ENCODE data around the gene ITGAD. TPM values are rescaled to one million over a fixed set of nuclear protein-coding genes. Genes with fewer than 3 reads are reported as not detected.

ITGAD gene
- total RNA-seq, 1 experiment from 2014 or later: not detected

DNA sequence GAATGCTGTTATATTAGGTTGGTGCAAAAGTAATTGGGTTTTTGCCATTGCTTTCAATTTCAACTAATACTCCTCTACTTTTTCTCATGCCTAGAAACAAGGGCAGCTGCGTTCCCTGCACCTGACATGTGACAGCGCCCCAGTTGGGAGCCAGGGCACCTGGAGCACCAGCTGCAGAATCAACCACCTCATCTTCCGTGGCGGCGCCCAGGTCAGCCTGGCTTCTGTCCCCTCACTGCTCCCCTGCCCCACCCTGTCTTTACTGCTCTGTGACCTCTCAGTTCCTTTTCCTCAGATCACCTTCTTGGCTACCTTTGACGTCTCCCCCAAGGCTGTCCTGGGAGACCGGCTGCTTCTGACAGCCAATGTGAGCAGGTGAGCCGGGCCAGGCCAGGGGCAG lies 16.4 kb upstream of the ITGAD start:
- no peak for TF ChIP-seq EZH2phosphoT487 (IDR thresholded peaks at IDR 0.05; ENCODE audit: borderline replicate concordance, low read length)
- TF ChIP-seq, protein P1, sequence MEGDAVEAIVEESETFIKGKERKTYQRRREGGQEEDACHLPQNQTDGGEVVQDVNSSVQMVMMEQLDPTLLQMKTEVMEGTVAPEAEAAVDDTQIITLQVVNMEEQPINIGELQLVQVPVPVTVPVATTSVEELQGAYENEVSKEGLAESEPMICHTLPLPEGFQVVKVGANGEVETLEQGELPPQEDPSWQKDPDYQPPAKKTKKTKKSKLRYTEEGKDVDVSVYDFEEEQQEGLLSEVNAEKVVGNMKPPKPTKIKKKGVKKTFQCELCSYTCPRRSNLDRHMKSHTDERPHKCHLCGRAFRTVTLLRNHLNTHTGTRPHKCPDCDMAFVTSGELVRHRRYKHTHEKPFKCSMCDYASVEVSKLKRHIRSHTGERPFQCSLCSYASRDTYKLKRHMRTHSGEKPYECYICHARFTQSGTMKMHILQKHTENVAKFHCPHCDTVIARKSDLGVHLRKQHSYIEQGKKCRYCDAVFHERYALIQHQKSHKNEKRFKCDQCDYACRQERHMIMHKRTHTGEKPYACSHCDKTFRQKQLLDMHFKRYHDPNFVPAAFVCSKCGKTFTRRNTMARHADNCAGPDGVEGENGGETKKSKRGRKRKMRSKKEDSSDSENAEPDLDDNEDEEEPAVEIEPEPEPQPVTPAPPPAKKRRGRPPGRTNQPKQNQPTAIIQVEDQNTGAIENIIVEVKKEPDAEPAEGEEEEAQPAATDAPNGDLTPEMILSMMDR (conservative IDR thresholded peaks at IDR 0.05; ENCODE audit: low read depth, low read length): no peak
- TF ChIP-seq EZH2 (IDR thresholded peaks at IDR 0.05; ENCODE audit: low read length, unreplicated experiment): no peak
- ChIA-PET POLR2A (ENCODE audit: unreplicated experiment) (no interaction called here), CTCF (no interaction called here)
- DNase-seq (no peak), ATAC-seq (no peak)
- BruUV-seq (replicated peaks): no TSS peak
- Histone ChIP-seq H3K4me1 (ENCODE audit: insufficient read depth, low read length) (no peaks in the 10 kb centered on the region), H3K27ac (ENCODE audit: low read length) (no peak overlapping the region), H4K20me1 (ENCODE audit: low read length) (no peaks in the 10 kb centered on the region), H3K4me3 (ENCODE audit: low read length) (no peak overlapping the region), H2AFZ (ENCODE audit: low read length) (no peak overlapping the region), H3K27me3 (ENCODE audit: low read length) (peaks cover 4% of the 10 kb centered on the region; the same call in 1 of the 2 replicates), H3K9me2 (replicated peaks; ENCODE audit: low read length) (no peaks in the 10 kb centered on the region), H3K9ac (ENCODE audit: low read length) (no peak overlapping the region), H3F3A (ENCODE audit: low read length, unreplicated experiment) (no peaks in the 10 kb centered on the region), H3K9me3 (ENCODE audit: low read length) (no peaks in the 10 kb centered on the region), H3K79me2 (ENCODE audit: low read length) (no peaks in the 10 kb centered on the region), H3K36me3 (ENCODE audit: low read depth, low read length) (no peaks in the 10 kb centered on the region), H3K4me2 (ENCODE audit: low read length) (no peak overlapping the region)
- intact Hi-C loops (cut with micrococcal nuclease): no loop called here

DNA sequence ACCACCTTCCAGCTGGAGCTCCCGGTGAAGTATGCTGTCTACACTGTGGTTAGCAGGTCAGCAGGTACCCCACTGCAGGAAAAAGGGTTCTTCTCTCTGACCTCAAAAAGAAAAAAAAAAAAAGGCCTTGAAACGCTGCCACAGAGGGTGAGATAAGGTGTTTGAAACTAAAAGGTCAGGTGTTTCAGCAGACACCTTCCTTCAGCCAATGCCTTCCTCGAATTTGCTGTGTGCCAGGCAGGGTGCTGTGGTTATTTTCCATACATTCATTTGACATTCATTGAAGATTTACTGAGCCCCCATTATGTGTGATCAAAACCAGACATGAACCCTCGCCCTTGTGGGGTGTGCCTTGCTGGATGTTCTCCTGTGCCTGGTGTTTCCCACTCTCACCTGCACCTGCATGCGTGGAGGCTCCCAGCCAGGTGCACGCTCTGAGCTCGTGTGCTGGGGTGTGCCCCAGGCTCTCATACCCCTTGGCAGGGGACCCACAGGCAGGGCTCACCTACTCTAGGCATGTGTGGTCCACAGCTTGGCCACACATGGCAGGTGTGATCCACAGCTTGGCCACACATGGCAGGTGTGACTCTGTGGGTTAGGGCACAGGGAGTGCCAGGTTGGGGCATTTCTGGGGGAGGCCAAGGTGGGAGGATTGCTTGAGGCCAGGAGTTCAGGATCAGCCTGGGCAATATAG lies 15.8 kb upstream of the ITGAD start:
- no peak overlapping the region for H3K9ac ChIP-seq (ENCODE audit: low read length)
- H3F3A ChIP-seq (ENCODE audit: low read length, unreplicated experiment): no peaks in the 10 kb centered on the region
- H3K36me3 ChIP-seq (ENCODE audit: low read depth, low read length): no peaks in the 10 kb centered on the region
- POLR2A ChIA-PET (ENCODE audit: unreplicated experiment): no interaction called here
- H3K4me3 ChIP-seq (ENCODE audit: low read length): no peak overlapping the region
- BruUV-seq (replicated peaks): no TSS peak
- ATAC-seq (no peak), DNase-seq (no peak)
- no peaks in the 10 kb centered on the region for H3K9me3 ChIP-seq (ENCODE audit: low read length)
- H3K4me1 ChIP-seq (ENCODE audit: insufficient read depth, low read length): no peaks in the 10 kb centered on the region
- H4K20me1 ChIP-seq (ENCODE audit: low read length): no peaks in the 10 kb centered on the region
- CTCF ChIA-PET: no interaction called here
- peaks cover 4% of the 10 kb centered on the region; the same call in 1 of the 2 replicates for H3K27me3 ChIP-seq (ENCODE audit: low read length)
- no peaks in the 10 kb centered on the region for H3K79me2 ChIP-seq (ENCODE audit: low read length)
- H2AFZ ChIP-seq (ENCODE audit: low read length): no peak overlapping the region
- no peak for TF ChIP-seq EZH2 (IDR thresholded peaks at IDR 0.05; ENCODE audit: low read length, unreplicated experiment)
- no peak for TF ChIP-seq EZH2phosphoT487 (IDR thresholded peaks at IDR 0.05; ENCODE audit: borderline replicate concordance, low read length)
- TF ChIP-seq, protein P1 (conservative IDR thresholded peaks at IDR 0.05; ENCODE audit: low read depth, low read length): no peak
- H3K9me2 ChIP-seq (replicated peaks; ENCODE audit: low read length): no peaks in the 10 kb centered on the region
- intact Hi-C loops (cut with micrococcal nuclease): no loop called here
- no peak overlapping the region for H3K4me2 ChIP-seq (ENCODE audit: low read length)
- H3K27ac ChIP-seq (ENCODE audit: low read length): no peak overlapping the region

DNA sequence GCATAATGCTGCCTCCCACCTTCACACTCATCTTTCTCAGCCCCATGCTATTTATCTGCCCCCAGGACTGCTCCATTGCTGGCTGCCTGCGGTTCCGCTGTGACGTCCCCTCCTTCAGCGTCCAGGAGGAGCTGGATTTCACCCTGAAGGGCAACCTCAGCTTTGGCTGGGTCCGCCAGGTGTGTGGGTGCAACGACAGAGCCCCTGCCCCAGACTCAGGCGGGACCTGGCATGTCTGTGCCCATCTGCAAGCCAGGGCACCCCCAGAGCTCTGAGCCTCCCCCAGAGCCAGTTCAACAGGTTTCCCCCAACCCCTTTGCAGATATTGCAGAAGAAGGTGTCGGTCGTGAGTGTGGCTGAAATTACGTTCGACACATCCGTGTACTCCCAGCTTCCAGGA lies 12.9 kb upstream of the ITGAD start:
- peaks cover 2% of the 10 kb centered on the region; the same call in 1 of the 2 replicates for H3K4me1 ChIP-seq (ENCODE audit: insufficient read depth, low read length)
- intact Hi-C loops (cut with micrococcal nuclease): no loop called here
- TF ChIP-seq, protein P1 (conservative IDR thresholded peaks at IDR 0.05; ENCODE audit: low read depth, low read length): no peak
- no peak for TF ChIP-seq EZH2 (IDR thresholded peaks at IDR 0.05; ENCODE audit: low read length, unreplicated experiment)
- no peak for TF ChIP-seq EZH2phosphoT487 (IDR thresholded peaks at IDR 0.05; ENCODE audit: borderline replicate concordance, low read length)
- no TSS peak for BruUV-seq (replicated peaks)
- no peaks in the 10 kb centered on the region for H3F3A ChIP-seq (ENCODE audit: low read length, unreplicated experiment)
- no peak overlapping the region for H3K4me2 ChIP-seq (ENCODE audit: low read length)
- POLR2A ChIA-PET (ENCODE audit: unreplicated experiment): no interaction called here
- H3K27ac ChIP-seq (ENCODE audit: low read length): no peak overlapping the region
- H3K27me3 ChIP-seq (ENCODE audit: low read length): peaks cover 4% of the 10 kb centered on the region; the same call in 1 of the 2 replicates
- no peaks in the 10 kb centered on the region for H3K79me2 ChIP-seq (ENCODE audit: low read length)
- H4K20me1 ChIP-seq (ENCODE audit: low read length): no peaks in the 10 kb centered on the region
- H3K9me2 ChIP-seq (replicated peaks; ENCODE audit: low read length): no peaks in the 10 kb centered on the region
- H3K36me3 ChIP-seq (ENCODE audit: low read depth, low read length): no peaks in the 10 kb centered on the region
- DNase-seq (no peak), ATAC-seq (no peak)
- no peak overlapping the region for H2AFZ ChIP-seq (ENCODE audit: low read length)
- no peaks in the 10 kb centered on the region for H3K9me3 ChIP-seq (ENCODE audit: low read length)
- CTCF ChIA-PET: no interaction called here
- H3K4me3 ChIP-seq (ENCODE audit: low read length): no peak overlapping the region
- H3K9ac ChIP-seq (ENCODE audit: low read length): no peak overlapping the region

All from PC-3 (cell line).